Stimulated activated CD8-positive, alpha-beta memory T cell treated with anti-CD3 and anti-CD28 coated beads, Interleukin-7, amount 100 ng/mL, for 4 hours (primary cell): Measurements from ENCODE around the gene LPP.

Experiments
- DNase-seq, 2 donors: peaks; one replicate each; pipeline ENCODE4 v3.0.0-alpha.2; 2020; ENCODE audit warnings: low read depth in 2 of 2

Gene LPP

DNA sequence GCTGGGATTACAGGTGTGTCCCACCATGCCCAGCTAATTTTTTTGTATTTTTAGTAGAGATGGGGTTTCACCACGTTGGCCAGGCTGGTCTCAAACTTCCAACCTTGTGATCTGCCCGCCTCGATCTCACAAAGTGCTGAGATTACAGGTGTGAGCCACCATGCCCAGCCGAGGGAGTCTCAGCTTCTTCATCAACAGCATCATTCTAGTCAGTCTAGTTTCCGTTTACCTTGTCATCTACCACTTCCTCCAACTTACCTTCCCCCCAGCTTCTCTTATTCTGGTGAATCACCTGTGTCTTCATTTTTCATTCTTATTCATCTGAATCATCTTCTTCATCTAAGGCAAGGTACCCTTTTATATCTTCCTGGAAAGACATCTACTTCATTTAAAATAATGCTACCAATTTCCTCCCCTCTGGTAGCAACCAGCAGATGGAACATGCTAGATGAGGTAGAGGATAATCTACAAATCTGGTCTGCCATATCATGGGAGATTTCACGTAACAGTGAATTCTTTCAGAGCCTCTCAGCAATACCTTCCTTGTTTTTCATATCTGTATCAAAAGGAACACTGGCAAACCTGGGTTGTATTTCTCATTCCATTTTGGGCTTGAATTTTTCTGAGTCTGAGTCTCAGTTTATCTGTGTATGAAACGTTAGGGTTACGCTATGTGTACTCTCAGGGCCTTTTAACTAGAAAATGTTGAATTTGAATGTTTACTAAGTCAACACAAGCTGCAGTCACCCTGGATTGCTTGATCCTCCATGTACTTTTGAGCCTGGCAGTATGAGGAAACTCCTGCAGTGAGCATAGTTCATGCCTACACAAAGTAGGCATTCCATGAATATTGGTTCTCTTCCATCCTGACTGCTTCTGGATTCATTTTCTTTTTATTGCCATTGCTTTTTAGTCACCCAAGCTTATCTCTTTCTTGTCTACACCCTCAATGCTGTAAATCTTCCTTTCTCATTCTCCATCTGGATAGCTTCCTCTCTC, 16.8 kb downstream of the LPP start:
- DNase-seq = peak; percentile 41 to 42

DNA sequence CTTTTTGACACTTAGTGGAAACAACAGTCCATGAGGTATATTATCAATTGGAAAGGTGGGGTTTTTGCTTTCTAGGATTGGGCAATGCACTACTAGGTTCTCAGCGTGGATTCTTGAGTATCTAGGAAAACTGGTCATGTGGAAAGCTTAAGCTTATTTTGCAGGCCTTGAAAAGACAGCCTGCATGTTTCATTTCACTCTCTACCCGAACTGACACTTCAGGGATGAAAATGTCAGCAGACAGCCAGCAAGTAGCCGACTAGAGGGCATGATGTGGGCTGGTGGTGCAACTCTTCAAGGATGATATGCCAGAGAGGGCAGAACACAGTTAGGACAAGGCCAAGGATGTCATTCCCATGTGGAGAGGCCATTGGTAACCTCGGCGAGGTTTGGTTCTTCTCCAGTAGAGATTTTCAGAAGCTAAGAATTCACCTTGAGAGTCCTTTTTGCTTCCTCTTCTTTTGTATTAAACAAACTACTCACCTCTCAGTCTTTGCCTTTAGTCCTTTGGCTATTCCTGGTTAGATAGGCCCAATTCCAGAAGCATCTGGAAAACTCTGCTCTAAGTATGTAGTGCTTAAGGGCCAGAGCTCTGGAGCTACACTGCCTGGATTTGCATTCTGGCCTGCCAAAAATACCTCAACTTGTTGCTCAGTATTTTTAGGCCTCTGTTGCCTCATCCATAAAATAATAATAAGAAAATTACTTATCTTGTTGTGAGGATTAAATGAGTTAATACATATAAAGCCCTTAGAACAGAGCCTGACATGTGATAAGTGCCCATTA, 17.9 kb downstream of the LPP start:
- DNase-seq = no peak

DNA sequence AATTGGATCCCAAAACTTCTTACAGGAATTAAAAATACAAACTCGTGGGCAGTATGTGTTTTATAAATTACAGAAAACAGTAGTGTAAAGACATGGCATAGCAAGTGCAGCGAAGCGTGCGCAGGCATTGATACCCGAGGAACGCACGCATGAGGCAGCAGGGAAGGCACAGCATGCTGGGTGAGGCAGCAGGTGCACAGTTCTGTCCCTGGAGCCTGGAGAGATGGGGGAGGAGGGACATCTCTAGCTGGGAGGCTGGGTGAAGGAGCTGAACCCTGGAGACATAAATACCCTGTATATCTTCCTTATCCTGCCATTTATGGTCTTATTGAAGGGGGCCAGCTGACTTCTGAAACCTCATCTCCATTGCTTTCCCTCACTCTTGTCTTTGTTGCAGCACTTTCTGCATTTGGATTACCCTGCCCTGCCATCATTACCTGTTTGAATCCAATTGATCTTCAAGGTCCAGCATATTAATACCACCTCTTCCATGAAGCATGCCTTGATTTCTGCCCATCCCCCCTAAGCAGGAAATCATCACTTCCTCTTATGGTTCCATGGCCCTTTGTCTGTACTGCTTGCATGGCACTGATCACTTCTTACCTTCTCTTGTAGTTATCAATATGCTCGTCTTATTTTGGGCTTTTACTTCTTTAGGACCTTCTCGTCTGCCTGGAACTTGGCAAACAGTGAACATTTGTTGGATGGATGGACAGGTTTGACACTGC, 20.5 kb downstream of the LPP start:
- no peak for DNase-seq

DNA sequence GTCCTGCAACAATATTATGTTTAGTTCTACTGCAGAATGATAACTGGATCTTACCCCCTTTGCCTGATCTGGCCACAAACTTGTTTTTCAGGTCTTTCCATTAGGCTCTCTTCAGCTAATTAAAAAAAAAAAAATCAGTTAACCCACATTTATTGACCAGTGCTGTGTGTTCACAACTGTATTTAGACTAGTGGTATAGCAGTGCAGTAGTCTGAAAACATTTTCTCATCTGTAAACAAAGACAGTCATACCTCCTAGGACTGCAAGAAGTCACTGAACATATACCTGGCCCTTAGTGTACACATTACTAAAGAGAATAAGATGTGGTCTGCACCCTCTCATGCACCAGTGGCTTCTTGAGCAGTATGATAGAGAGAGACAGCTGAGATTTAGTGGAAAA, 22.5 kb downstream of the LPP start:
- DNase-seq = no peak

DNA sequence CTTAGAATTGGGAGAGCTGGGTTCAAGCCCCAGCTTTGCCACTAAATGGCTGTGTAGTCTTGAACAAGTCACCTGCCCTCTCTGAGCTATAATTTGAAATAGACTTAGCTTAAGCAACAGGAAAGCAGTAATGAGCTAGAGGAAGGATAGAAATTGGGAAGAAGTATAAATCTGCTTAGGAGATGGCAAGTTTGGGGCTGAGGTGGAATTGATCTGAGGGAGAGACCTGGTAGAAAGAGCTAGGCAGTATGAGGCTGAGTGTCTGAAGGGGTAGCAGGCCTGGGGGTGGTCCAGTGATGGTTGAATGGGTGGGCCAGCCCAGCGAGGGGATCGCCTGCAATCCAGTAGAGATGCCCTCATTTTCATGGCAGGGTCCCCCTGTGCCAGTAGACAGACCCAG, 22.9 kb downstream of the LPP start:
- DNase-seq = no peak

DNA sequence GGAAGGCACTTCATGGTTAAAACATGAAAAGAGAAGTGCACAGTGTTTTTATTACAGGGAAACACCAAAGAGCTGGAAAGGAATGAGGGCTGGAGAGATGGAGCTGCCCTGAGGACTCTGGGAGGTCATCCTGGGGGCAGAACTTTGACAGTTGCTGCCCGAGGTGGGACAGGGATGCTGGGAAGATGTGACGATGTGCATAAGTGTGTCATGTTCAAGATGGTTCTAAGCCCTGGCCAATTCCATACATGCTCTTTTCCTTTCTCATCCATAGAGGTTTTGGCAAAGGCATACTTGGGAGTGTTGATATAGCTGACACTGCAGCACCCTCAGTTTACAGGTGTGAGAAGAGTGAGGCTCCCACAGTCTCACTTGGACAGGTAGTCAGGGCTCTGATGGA, 23.8 kb downstream of the LPP start:
- no peak for DNase-seq

DNA sequence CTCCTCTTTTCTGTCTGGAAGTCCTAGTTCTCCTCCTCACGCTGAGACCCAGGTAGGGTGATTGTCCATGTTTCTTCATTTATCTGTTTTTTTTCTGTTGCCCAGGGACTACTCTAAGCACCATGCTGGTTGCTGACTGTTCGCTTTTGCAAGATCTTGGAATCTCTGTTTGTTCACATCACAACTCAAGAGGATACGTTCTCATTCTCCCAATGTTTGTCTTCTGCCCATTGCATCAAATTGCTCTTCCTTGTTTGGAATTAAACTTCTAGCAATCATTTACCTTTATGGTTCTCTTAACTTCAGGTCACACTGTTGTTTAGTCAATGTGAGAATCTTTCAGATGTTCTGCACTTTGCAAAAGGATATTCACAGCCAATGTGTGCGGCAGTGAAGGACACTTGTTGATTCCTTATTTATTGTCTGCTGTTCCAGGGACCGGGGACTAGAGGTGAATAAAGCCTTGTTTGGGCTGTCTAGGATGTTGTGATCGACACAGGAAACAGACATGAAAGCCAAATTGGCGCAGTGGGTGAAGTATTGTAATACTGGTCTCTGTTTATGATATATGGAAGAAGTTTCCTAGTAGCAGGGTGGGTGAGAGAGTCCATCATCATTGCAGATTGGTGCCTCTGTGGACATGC, 24.5 kb downstream of the LPP start:
- no peak for DNase-seq

DNA sequence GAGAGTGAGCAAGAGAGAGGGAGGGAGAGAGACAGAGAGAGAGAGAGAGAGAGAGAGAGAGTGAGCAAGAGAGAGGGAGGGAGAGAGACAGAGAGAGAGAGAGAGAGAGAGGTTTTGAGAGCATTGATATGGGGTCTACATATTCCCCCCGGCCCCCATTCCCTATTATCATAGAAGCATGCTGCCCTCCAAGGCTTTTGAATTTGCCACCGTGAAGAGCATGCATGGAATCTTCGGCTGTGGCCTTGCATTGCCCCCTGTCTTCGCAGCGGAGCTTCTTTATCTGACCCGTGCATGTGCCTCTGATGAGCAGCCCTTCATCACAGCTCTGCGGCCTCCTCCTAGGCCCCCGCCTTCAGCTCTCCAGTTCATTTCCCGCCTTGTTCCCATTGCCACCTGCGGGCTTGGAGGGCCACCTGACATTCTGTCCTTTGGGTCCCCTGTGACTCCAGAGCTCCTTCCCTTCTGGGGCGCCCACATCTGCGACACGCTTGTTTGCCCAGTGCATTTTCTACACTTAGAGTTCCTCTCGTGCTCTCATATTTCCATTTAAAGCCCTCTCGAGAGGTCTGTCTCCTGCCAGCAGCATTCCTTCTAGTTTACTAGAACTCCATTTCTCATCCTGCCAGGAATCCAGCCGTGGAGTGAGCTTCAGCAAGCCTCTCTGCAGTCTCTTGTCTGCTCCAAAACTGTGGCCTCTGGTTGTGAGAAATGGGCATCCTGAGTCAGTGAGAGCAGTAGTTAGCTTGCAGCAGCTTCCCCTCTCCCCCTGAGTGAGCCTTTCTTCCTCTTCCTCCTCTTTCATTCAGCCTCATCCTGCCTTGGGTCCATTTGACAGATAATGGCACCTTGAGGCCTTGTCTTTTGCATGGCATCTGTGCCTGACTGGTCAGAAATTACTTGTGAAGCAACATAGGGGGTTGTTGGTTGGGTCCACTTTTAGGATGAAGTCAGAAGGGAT, 25.3 kb downstream of the LPP start:
- no peak for DNase-seq

DNA sequence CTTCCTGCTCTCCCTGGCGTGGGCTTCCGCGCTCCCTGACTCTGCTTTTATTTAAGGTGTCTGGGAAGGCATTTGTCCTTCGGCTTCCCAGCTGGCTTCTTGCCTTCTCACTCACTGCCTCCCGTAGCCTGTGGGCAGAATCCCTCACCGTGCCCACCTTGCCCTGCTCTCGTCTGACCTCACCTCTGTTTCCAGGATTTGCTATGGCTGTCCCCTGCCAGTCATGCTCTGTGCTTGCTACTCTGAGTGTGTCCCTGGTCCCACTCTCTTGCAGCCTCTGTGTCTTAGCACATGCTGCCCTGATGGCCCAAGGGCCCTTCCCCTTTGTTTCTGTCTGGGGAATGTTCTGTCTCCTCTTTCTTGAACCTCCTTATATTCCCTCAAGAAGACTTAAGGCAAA, 26.2 kb downstream of the LPP start:
- DNase-seq = no peak

DNA sequence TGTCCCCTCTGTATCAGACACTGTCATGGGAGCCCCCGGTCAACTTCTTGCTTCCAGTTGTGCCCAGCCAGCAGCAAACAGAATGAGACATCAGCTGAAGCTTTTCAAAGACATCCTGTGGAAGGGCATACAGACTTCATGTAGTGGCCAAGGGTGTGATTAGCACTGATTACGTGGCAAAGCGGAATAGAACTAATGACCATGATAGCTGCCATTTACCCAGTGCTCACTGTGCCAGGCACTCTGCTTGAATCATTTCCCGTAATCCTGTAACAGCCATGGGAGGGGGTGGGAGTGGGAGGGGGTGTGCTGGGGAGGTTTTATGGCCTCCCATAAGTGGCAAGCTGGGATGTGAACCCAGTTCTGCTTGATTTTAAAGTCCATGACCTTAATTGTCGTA, 29.5 kb downstream of the LPP start:
- DNase-seq = no peak

DNA sequence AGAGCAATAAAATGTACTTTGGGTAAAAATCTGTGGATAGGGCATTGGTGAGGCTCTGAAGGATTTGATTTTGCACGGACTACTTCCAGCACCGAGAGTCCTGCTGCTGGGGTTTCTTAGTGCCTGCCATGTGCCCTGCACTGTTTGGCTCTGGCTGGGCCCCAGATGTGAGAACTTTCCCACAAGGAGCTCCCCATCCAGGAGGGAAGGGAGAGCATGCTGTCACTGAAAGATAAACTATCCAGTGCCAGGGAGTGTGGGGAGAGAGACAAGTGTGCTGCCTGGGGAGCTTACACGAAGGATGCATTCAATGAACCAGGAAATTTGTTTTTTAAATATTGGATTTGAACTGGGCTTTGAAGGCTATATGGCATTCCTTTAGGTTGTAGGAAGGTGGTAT, 30.2 kb downstream of the LPP start:
- no peak for DNase-seq

DNA sequence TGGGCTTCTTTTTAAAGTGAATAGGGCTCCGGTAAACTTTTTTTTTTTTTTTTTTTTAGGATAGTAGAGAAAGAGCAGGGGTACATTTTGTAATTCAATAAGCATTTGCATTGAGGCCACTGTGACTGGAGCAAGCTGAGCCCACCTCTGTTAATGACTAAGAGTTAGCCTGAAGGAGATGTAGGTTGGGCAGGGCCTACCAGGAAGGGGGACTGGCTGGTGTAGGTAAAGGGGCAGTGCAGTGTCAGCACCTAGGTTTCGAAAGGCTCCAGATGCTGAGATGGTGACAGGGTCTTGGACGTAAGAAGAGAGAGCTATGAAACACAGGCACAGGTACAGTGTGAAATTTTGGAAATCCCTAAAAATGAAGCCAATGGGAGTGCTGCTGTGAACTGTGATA, 30.7 kb downstream of the LPP start:
- no peak for DNase-seq

DNA sequence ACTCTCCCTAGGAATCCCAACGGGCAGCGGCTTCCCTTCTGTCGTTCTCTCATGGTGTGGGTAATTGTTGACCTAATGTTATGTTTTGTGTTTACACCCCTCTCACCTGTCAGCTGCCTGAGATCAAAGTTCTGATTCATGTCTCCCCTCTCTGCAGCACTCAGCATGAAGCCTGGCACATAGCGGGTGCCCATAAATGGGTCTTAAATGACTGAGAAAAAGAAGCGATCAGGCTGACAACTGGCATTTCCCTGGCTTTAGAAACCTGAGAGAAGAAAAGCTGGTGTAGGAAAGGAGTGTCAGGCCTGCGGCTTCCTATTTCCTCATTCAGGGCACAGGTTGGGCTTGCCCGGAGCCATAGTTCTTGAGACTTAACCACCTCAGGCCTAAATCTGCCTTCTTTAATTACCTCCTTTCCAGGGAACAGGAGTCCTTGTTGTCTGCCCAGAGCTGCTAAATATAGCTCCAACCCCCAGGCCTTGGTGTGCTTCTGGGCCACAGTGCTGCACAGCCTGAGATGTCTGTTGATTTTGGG, 31.8 kb downstream of the LPP start:
- no peak for DNase-seq

DNA sequence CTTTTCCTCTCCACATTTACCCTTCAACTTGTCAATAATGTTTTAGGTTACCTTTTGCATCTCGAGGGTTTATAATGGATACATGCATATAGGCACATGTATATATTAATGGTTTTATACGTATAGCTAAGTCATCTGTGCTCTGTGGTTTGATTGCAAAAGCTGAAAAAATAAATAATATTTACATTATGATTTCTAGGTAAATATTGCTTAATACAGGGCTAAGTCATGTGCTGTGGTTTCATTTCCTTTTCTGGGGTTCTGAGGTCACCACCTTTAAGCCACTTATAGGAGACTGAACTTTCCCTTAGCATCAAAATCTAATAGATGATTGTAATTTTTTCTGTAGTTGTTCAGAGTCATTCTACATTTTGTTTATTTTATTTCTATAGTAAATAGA, 33.1 kb downstream of the LPP start:
- no peak for DNase-seq

DNA sequence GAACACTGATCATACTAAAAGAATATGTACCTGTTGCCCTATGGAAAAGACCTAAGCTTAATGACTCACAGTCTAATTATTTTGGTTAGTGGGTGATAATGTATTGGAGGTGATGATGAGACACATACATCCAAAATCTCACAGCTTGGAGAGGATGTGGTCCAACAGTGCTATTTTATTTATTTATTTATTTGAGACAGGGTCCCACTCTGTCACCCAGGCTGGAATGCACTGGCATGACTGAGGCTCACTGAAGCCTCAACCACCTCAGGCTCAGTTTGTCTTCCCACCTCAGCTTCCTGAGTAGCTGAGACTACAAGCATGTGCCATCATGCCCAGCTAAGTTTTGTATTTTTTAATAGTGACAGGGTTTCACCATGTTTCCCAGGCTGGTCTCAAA, 35.0 kb downstream of the LPP start:
- no peak for DNase-seq

DNA sequence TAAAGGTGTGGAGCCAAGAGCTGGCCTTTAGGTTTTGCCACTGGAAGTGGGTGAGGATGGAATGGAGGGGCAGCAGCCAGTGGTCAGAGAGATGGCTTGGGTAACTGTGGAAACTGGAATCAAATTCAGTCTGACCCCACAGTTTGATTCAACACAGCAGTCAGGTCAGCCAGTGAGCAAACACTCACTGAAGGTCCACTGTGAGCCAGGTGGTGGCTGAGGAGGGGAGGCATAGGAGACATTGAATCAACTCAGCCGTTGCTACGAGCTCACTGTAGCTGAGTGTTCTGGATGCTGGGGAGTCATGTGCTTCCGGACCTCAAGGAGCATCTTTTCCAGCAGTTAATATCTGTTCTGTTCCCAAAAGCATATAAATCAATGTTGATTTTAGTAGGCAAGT, 37.5 kb downstream of the LPP start:
- no peak for DNase-seq

DNA sequence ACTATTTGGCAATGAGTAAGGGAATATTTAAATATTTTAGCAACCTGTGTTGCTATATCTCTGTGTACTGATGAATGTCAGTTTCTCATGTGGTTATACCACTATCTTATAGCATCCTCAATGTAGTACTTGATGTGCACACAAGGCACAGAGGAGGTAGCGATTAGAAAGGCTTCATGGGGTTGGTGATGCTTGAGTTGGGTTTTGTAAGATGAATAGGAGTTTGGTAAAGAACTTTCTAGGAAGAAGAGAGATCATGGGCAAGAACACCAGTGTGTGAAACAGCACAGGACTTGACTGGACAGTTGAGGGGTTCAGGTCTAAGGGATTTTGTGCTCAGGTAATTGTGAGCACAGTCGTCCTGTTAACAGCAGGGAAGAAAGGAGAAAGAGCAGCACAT, 38.1 kb downstream of the LPP start:
- no peak for DNase-seq

DNA sequence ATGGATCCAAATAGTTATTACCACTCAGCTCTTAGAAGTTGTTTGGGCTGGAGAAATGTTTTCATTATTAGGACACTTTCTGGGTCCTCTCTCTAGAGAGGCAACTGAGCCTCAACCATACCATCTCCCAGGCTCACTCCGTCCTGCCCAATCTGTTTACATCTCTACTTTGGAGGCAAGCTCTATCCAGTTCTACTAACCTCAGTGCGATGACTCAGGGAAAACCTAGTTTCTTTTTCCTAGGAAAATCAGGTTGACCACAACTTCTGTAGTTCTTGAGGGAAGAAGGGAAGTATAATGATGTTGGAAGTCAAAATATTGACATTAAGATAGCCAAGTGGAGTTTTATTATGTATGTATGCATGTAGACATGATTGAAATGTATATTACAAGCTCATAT, 40.4 kb downstream of the LPP start:
- DNase-seq = no peak

DNA sequence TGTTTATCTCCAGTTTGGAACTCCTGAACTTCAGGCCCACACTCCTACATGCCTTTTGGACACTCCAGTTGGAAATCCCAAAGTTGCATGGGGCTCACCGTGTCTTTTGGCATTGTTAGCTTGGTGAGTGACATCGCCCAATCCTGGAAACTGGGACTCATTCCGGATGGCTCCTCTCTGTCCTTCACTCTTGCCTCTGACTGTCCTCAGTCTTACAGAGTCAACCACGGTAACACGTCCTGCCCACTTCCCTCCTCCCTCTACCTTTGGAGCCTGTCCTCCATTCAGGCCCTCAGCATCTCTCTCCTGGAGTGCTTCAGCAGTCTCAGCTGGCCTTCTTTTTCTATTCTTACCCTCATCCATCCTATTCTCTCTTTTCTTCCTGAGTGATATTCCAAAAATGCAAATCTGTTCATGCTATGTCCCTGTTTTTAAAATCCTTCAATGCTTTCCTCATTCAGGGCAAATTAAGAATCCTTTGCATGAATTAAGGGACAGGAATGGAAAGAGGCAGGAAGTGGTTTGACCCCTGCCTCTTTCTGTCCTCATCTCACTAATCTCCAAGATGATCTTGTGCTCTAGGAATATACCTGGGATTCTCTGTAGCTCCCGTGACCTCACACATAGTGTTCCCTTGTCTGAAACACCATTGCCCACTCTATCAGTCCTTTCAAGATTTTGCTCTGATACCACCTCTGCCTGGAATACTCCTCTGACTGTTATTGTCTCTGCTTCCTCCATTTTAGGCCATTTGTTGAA, 42.5 kb downstream of the LPP start:
- no peak for DNase-seq

DNA sequence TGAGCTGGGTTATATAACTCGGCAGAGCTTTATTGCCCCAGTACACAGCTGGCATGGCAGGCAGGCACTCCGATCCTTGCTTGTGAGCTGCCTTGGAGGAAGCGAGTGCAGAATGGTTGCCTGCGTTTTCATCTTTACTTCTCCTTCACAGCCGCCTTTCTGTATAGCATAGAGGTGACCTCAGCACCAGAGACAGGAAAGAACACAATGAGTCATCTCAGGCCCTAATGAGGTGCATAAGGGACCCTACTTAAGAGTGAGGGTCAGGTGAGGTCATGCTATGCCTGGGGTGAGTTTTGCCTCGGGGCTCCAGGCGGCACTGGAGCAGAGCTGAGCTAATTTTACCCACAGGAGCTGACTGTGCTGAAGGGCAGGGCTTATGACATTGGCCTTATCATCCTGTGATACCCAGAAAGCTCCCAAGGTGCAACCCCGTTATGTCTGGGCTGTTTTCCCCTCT, 43.5 kb downstream of the LPP start:
- no peak for DNase-seq
